RPMI8226 (cell line): ENCODE measurements around the gene GADD45GIP1.
"Not testable (repeated sequence)": the region's sequence is repeated elsewhere in the genome, so short reads cannot be mapped to it uniquely, and the experiment has no call there.

Experiments used
- DNase-seq: peaks from one replicate; pipeline ENCODE4 v3.0.0-alpha.2; 2015

GADD45GIP1 gene

GRCh38 chr19:12955996-12956395 is 1.0 kb downstream of the GADD45GIP1 start:
- no peak for DNase-seq

- not testable (repeated sequence) for DNase-seq
Measured at GRCh38 chr19:12955575-12955974, 1.4 kb downstream of the GADD45GIP1 start.

DNA sequence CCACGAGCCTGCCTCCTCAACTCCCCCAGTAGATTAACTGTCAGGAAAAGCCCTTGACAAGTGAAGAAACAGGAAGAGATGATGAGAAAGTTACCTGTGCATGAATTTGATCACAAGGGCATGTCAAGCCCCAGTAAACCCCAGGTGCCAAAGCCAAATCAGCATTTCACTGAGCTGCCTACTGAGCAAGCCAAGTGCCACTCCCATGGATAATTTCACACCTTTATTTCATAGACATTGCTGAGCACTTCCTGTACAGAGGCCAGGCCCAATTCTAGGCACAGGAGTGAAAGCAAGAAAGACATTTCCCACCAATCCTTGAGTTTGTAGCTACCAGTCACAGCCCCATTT is 2.4 kb downstream of the GADD45GIP1 start:
- peak; percentile 44 for DNase-seq

- DNase-seq = no peak
Measured at GRCh38 chr19:12953799-12954611, 3.0 kb downstream of the GADD45GIP1 start.

DNA sequence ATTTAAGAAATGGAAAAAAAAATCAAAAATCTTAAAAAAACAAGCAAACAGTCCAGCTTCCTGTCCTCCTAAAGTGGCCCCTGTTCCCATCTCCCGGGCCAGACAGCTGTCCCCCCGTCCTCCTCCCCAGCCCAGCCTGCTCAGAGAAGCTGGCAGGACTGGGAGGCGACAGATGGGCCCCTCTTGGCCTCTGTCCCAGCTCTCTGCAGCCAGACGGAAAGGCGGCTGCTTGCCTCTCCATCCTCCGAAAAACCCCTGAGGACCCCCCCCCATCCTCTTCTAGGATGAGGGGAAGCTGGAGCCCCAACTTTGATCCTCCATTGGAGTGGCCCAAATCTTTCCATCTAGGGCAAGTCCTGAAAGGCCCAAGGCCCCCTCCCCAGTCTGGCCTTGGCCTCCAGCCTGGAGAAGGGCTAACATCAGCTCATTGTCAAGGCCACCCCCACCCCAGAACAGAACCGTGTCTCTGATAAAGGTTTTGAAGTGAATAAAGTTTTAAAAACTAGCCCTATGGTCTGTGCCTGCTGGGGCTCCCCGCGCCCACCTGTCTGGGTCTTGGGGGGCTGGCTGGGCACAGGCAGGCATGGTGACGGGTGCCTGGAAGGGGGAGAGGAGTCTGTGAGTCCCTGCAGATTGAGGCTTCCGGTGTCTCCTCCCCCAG is 3.8 kb downstream of the GADD45GIP1 start:
- DNase-seq = no peak

DNA sequence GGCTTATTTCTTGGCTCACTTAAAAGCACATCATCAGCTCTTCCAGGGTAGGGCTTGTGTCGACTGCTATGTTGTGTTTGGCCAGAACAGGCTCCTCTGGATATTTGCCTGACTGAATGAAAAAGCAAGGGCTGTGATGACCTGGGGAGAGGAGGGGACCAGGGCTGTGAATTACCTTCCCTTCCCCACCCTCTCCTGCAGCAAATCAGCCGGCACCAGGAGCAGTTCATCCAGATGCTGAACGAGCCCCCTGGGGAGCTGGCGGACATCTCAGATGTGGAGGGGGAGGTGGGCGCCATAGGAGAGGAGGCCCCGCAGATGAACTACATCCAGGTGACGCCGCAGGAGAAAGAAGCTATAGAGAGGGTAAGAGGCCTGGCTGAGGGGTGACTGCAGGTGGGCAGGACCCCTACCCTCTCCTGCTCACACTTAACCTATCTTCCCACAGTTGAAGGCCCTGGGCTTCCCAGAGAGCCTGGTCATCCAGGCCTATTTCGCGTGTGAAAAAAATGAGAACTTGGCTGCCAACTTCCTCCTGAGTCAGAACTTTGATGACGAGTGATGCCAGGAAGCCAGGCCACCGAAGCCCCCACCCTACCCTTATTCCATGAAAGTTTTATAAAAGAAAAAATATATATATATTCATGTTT is 4.4 kb downstream of the GADD45GIP1 start:
- DNase-seq = no peak

- not testable (repeated sequence) for DNase-seq
Measured at GRCh38 chr19:12952050-12952449, 5.0 kb downstream of the GADD45GIP1 start.

DNA sequence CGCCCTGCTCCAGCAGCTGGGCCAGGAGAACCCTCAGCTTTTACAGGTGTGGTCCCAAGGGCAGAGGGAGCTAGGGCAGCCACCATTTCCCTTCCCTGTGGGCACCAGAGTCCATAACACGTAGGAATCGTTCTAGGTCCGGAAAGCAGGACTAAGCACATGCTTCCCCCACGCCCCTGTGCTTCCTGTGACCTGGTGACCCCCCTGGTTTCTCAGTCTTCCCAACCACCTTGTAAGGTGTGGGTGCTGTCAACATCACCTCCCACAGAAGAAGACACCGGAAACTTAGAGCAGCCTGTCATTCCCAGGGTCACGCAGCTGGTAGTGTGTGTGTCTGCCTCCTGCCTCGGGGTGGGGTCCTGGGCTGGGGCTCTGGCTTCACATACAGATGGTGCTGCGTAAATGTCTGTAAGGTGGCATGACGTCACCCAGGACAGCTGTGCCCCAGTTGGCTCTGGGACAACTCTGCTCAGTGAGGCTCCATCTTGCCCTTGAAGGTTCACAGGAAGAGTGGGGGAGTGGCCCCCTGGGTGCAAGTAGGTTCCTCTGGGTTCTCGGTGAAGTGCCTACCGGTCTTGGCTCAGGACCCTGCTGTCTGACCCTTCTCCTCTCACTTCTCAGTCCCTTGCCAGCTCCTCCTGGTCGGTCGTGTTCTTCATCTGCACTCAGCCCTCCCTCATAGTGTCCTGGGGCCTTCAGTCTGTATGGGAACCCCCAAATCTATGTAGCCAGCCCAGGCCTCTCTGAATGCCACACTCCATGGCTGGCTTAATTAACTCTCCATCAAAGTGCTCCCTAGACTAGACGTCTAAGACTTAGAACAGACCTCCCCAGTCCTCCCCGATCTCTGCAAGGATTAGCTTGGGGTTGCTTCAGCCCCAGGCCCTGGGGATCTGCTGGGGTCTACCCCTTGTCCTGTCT is 7.4 kb downstream of the GADD45GIP1 start:
- DNase-seq = no peak

DNA sequence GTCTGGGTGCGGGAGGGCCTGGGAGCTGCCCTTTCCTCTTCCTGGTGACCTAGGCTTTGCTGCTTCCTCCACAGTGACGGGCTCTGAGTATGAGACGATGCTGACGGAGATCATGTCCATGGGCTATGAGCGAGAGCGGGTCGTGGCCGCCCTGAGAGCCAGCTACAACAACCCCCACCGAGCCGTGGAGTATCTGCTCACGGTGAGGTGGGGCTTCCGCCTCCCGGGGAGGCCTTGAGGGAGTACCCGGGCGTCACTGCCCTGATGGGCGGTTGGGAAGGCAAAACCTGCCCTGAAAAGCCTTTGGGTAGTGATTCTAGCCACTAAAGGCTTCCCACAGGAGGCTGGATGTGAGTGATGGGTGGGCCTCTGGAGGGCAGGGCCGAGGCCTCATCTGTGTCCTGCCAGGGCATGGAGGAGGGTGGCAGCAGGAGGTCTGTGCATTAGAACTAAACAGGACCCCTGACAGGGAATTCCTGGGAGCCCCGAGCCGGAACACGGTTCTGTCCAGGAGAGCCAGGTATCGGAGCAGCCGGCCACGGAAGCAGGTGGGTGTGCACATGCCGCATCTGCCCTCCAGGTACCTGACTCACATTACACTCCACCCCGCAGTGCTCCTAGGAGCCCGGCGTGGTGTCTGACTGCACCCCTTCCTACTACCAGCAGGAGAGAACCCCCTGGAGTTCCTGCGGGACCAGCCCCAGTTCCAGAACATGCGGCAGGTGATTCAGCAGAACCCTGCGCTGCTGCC is 8.2 kb downstream of the GADD45GIP1 start:
- DNase-seq = no peak

DNA sequence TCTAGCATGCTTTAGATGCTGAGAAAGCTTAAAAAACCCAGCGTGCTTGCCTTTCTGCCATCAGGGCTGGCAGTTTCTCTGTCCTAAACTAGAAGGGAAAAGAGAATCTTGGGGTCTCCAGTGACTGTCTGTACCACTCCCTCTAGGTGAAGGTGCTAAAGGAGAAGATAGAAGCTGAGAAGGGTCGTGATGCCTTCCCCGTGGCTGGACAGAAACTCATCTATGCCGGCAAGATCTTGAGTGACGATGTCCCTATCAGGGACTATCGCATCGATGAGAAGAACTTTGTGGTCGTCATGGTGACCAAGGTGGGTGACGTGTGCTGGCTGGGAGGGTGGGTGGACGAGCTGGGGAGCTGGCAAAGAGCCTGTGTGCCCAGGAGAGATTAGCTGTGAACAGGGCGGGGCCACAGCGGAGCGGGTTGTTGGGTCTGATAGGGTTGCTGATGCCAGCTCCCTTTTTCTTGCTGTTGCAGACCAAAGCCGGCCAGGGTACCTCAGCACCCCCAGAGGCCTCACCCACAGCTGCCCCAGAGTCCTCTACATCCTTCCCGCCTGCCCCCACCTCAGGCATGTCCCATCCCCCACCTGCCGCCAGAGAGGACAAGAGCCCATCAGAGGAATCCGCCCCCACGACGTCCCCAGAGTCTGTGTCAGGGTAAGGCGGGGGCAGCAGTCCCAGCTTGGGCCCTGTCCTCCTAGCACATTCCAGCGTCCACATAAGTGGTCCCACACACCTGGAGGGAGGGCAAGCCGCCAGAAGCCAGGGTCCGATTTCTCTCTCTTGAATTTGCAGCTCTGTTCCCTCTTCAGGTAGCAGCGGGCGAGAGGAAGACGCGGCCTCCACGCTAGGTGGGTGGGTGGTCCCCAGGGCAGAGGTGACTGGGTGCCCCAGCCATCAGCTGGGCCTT is 9.1 kb downstream of the GADD45GIP1 start:
- no peak for DNase-seq

DNA sequence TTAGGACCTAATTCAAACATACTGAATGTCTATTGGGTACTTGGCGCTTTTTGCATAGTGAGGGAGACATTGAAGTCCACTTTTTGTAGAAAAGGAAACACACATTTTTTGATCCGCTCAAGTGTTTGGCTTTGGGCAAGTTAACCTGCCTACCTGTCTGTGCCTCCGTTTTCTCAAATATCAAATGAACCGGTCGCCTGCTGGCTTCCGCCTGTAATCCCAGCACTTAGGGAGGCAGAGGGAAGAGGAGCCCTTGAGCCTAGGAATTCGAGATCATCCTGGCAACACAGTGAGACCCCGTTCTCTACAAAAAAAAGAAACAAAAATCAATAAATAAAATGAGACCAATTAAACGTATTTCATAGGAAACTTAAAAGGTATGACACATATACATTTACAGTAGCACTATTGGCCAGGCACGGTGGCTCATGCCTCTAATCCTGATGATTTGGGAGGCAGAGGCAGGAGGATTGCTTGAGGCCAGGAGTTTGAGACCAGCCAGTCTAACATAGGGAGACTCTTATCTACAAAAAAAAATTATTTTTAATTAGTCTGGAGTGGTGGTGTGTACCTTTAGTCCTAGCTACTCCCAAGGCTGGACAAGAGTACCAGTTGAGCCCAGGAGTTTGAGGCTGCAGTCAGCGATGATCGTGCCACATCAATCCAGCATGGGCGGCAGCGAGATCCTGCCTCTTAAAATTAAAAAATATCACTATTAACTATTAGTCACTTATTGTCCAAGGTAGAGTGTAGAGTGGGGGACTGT is 10.1 kb downstream of the GADD45GIP1 start:
- no peak for DNase-seq

DNA sequence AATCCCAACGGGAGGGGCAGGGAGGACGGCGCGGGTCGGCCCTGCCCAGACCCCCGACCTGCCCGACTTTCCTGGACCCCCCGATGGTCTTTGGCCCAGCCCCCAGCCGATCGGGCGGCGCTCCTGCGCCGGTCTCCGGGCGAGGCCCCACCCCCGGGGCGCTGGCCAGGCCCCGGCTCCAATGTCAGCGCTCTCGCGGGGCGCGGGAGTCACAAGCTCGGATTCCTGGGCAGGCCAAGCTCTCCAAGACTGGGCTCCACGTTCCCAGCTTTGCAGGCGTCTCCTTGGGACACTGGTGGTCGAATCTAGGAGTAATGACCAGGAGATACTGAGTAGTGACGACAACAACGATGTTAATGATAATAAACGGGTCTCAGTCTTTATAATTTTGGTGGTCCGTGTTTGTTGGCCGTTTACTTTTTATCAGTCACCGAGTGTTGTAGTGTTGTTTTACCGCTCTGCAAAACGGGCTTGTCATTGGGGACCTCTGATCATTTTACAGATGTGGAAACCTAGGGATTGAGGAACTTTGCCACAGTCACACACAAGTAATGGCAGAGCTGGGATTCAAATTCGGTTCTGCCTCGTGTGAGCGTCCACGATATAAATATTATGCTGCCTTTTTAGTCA is 10.8 kb downstream of the GADD45GIP1 start:
- peak; percentile 63 for DNase-seq

DNA sequence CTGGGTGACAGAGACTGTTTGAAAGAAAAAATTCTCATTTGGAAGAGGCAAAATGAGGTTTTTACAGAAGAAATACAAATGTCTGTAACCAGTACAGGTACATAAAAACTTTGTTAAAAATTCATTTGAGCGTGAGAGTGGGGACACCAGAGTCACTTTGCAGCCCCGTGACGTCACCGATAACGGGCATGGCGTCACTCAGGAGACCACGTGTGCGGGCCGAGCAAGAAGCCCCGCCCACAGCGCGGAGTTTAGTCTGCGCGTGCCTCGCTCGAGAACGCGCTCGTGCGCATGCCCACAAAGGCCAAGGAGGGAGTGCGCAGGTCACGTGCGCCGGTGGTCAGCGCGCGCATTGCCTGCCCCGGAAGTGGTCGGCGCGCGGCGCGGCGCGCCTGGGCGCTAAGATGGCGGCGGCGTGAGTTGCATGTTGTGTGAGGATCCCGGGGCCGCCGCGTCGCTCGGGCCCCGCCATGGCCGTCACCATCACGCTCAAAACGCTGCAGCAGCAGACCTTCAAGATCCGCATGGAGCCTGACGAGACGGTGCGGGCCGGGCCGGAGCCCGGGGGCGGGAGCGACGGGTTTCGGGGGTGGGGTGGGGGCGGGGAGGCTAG is 11.4 kb downstream of the GADD45GIP1 start, which contains the start of gene RAD23A:
TSS of gene RAD23A (plus strand) at position 384 of the 613 bp plus-strand sequence. CDS start at position 471, 87 bp downstream.
- peak; percentile 99 for DNase-seq

GRCh38 chr19:12944104-12944674 is 12.8 kb downstream of the GADD45GIP1 start:
- no peak for DNase-seq

GRCh38 chr19:12943437-12944044 is 13.5 kb downstream of the GADD45GIP1 start:
- no peak for DNase-seq

- DNase-seq = no peak
Measured at GRCh38 chr19:12940897-12941296, 16.1 kb downstream of the GADD45GIP1 start.

- no peak for DNase-seq
Measured at GRCh38 chr19:12939975-12940423, 17.0 kb downstream of the GADD45GIP1 start.
